Breast epithelium (tissue), 4 donors: ENCODE results near the gene TMCO4. TPM values are rescaled to one million over a fixed set of nuclear protein-coding genes. Genes with fewer than 3 reads are reported as not detected.

Experiments used
- DNase-seq, 2 donors: peaks; one replicate each; pipeline ENCODE4 v3.0.0-alpha.2; 2019; ENCODE audit warnings: low spot score in 2 of 2
- H3K27ac ChIP-seq, 2 donors: fragments of 200-600 bp; sonication (generic) in 1 of 2; one replicate each; pipeline ENCODE4 v1.5.1; 2016 to 2019; ENCODE audit warnings: mild to moderate bottlenecking in 1 of 2
- H3K27me3 ChIP-seq, 2 donors: fragments of 200-600 bp; sonication (generic) in 1 of 2; one replicate each; pipeline versions ENCODE4 v1.5.1 to v1.6.0; 2017 to 2019; ENCODE audit warnings: control low read depth in 1 of 2, mild to moderate bottlenecking in 1 of 2
- H3K36me3 ChIP-seq: fragments of 200-600 bp; one replicate; pipeline ENCODE4 v1.5.1; 2019
- H3K4me1 ChIP-seq, 2 donors: fragments of 200-600 bp; sonication (generic); one replicate each; pipeline ENCODE4 v1.5.1; 2016 to 2019; ENCODE audit warnings: control low read depth in 1 of 2
- H3K4me3 ChIP-seq, 3 donors: fragments of 200-600 bp; sonication (generic); 1 replicate in 2 of 3; 2 replicates in 1 of 3; pipeline ENCODE4 v1.5.1; 2016 to 2019; ENCODE audit warnings: mild to moderate bottlenecking in 3 of 3, moderate library complexity in 2 of 3
- H3K9me3 ChIP-seq, 2 donors: fragments of 200-600 bp; sonication (generic) in 1 of 2; one replicate each; pipeline ENCODE4 v1.5.1; 2016 to 2019; ENCODE audit warnings: control low read depth in 1 of 2
- POLR2A ChIP-seq: fragments of 450-650 bp; IDR thresholded peaks from one replicate; pipeline ENCODE4 v1.6.1; 2016; ENCODE audit warnings: antibody characterized with exemption, mild to moderate bottlenecking, moderate library complexity
- POLR2AphosphoS5 ChIP-seq, 3 donors: sonication (generic); formaldehyde crosslinking; IDR thresholded peaks; one replicate each; pipeline ENCODE4 v1.6.1; 2017; ENCODE audit warnings: antibody characterized with exemption in 3 of 3
- intact Hi-C: fragments of 100-400 bp; cut with DNase I; formaldehyde crosslinking; loops from one replicate; pipeline ENCODE4 v1.15.1; 2023; ENCODE audit warnings: low total_unique reads
- total RNA-seq, 3 donors: library from RNA; depleted of rRNA; stranded (reverse); fragments of >200 nt; gene quantifications; one replicate each; pipeline ENCODE4 v1.1.0, GENCODE V29; 2016
- TF ChIP-seq, protein P1 (sequence below), 3 donors: fragments of 450-650 bp; IDR thresholded peaks; one replicate each; pipeline ENCODE4 v1.5.1; 2016 to 2017; ENCODE audit warnings: antibody characterized with exemption in 3 of 3, mild to moderate bottlenecking in 3 of 3, moderate library complexity in 3 of 3

TMCO4 gene
- total RNA-seq, 3 donors from 2014 or later = 26.7 to 44.2 (median 34.1) TPM

DNA sequence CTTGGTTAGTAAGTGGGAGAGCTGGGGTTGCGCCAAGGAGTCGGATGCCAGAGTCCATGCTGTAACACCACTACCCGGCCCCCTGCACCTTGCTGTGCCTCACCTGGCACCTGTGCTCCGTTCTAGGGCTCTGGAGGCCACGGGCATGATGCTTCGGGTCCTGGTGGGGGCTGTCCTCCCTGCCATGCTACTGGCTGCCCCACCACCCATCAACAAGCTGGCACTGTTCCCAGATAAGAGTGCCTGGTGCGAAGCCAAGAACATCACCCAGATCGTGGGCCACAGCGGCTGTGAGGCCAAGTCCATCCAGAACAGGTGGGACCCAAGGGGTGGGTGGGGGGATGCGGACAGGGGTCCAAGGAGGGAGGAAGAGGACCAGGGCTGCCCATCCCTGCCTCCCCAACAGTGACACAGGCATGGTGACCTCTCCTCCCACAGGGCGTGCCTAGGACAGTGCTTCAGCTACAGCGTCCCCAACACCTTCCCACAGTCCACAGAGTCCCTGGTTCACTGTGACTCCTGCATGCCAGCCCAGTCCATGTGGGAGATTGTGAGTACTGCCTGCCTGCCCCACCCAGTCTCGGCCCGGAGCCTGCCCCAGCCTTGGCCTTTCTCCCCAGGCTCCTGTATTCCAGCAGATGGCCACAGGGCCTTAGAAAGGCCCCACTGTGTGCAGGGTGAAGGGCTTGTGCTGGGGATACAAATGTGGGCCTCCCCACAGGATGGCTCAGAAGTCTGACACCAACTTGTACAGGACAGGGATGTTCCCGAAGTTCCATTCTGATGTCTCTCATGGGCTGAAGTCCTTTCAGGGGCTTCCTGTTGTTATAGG is 144.6 kb downstream of the TMCO4 start:
- TF ChIP-seq, protein P1, sequence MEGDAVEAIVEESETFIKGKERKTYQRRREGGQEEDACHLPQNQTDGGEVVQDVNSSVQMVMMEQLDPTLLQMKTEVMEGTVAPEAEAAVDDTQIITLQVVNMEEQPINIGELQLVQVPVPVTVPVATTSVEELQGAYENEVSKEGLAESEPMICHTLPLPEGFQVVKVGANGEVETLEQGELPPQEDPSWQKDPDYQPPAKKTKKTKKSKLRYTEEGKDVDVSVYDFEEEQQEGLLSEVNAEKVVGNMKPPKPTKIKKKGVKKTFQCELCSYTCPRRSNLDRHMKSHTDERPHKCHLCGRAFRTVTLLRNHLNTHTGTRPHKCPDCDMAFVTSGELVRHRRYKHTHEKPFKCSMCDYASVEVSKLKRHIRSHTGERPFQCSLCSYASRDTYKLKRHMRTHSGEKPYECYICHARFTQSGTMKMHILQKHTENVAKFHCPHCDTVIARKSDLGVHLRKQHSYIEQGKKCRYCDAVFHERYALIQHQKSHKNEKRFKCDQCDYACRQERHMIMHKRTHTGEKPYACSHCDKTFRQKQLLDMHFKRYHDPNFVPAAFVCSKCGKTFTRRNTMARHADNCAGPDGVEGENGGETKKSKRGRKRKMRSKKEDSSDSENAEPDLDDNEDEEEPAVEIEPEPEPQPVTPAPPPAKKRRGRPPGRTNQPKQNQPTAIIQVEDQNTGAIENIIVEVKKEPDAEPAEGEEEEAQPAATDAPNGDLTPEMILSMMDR (IDR thresholded peaks at IDR 0.05) = no peak
- no peak for TF ChIP-seq POLR2A
- no peak for TF ChIP-seq POLR2AphosphoS5 (IDR thresholded peaks at IDR 0.05)
- Histone ChIP-seq H3K36me3 (no peaks in the 10 kb centered on the region), H3K27me3 (no peaks in the 10 kb centered on the region), H3K4me1 (peaks cover 10% of the 10 kb centered on the region in 2 donors), H3K9me3 (no peaks in the 10 kb centered on the region), H3K27ac (peak overlapping the region in 1 of 2 donors; percentile 61), H3K4me3 (no peak overlapping the region)
- intact Hi-C loops = loop anchor here (5.0 to 10.0 kb wide), 2 partner anchors 258 to 310 kb away; no protein-coding TSS in a partner anchor
- DNase-seq = no peak

DNA sequence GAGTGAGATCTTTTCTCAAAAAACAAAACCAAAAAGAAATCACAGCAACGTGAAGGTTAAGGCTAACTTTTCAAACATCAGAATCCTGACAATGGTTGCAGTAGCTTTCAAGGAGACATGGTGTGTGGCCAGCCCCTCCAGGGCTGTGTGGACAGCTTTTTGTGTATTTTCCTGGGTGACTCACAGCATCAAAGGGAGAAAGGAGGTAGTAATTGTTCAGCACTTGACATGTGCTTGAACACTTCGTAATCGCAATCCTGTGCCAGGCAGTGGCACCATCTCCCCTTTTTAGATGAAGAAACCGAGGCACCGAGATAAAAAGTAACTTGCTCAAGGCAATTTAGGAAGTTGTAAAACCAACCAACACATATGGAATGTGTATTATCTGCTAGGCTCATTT is 145.3 kb downstream of the TMCO4 start:
- H3K27me3 ChIP-seq = no peaks in the 10 kb centered on the region
- no peaks in the 10 kb centered on the region for H3K9me3 ChIP-seq
- TF ChIP-seq POLR2AphosphoS5 (IDR thresholded peaks at IDR 0.05) (no peak), POLR2A (no peak)
- TF ChIP-seq, protein P1 (IDR thresholded peaks at IDR 0.05) = no peak
- no peak for DNase-seq
- intact Hi-C loops = loop anchor here (5.0 to 10.0 kb wide), 2 partner anchors 257 to 310 kb away; no protein-coding TSS in a partner anchor
- H3K36me3 ChIP-seq = no peaks in the 10 kb centered on the region
- no peak overlapping the region for H3K27ac ChIP-seq
- H3K4me1 ChIP-seq = peaks cover 10 to 15% of the 10 kb centered on the region in 2 donors
- H3K4me3 ChIP-seq = no peak overlapping the region

DNA sequence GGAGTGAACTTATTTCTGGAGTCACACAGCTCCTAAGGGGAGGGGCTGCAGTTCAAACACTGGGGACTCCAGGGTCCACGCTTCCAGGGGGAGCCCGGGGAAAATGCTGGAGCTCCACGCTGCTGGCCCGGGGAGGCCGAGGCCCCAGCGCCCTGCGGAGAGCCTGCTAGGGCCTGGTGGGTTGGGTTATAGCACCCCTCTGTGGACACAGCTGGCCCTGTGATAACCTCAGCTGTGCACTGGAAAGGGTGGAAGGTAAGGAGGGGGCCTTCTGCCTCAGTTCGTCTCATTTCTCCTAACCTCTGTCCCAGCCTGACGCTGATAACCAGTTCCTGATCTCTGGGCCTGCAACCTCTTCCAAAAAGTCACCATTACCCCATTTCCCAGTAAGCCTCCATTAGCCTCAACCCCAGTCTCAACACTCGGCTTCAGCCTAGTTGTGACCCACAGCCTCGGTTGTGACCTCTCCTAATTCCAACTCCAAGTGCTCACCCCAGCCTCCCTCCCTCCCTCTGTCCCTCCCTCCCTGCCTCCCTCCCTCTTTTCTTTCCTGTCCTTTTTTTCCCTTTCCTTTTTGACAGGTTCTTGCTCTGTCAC is 148.5 kb downstream of the TMCO4 start:
- Histone ChIP-seq H3K36me3 (no peaks in the 10 kb centered on the region), H3K27me3 (no peaks in the 10 kb centered on the region), H3K4me3 (peak overlapping the region in 2 of 3 donors; percentile 18 to 51), H3K27ac (peak overlapping the region; percentile 76 to 98), H3K9me3 (no peaks in the 10 kb centered on the region), H3K4me1 (peaks cover 13 to 15% of the 10 kb centered on the region in 2 donors)
- TF ChIP-seq POLR2A (no peak), POLR2AphosphoS5 (IDR thresholded peaks at IDR 0.05) (no peak)
- TF ChIP-seq, protein P1 (IDR thresholded peaks at IDR 0.05) = peak in 2 of 3 donors; percentile 51 to 54
- intact Hi-C loops = loop anchor here (5.0 to 10.0 kb wide), 2 partner anchors 254 to 306 kb away; no protein-coding TSS in a partner anchor
- DNase-seq = no peak

DNA sequence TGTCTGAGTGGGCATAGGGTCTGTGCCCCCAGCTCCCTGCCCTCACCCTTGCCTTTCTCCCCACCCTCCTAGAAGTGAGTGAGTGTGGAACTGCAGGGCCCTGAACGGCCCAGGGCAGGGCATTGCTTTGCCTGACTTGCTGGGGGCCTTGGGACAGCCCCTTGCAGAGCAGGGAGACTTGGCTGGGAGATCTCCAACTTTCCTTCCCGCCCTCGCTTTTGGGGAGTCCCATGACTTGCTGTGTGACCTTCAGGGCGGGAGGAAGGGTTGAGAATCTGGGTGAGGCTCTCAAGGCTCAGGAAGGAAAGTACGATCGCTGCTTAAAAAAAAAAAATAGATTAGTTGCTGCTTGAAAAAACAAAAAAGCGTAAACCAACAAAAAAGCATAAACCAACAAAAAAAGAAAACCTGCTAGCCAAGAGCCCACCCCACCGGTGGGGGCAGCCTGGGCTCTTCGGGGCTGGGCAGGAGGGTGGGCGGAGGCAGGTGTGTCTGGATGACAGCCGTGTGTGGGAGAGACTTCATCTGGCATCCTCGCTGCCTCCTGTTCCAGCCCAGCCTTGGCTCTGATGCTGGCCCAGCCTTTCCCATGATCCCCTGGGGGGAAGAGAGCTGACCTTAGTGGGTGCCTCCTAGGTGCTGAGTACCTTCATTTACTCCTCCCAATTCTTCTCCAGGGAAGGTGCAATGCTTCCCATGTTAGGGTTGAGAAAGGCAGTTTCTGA is 149.1 kb downstream of the TMCO4 start:
- Histone ChIP-seq H3K36me3 (no peaks in the 10 kb centered on the region), H3K27me3 (no peaks in the 10 kb centered on the region), H3K4me1 (peaks cover 15 to 16% of the 10 kb centered on the region in 2 donors), H3K27ac (peak overlapping the region; percentile 76 to 98), H3K4me3 (peak overlapping the region in 2 of 3 donors; percentile 18 to 51), H3K9me3 (no peaks in the 10 kb centered on the region)
- intact Hi-C loops = loop anchor here (5.0 to 10.0 kb wide), 2 partner anchors 253 to 306 kb away; no protein-coding TSS in a partner anchor
- TF ChIP-seq POLR2A (no peak), POLR2AphosphoS5 (IDR thresholded peaks at IDR 0.05) (peak in 1 of 3 donors; percentile 9)
- TF ChIP-seq, protein P1 (IDR thresholded peaks at IDR 0.05) = no peak
- DNase-seq = peak in 1 of 2 donors; percentile 50
